Liver (tissue), 9 donors: ENCODE measurements around the gene CARD19. TPM values are rescaled to one million over a fixed set of nuclear protein-coding genes. Genes with fewer than 3 reads are reported as not detected.

ENCODE experiments used
- DNase-seq: peaks from one replicate; pipeline ENCODE4 v3.0.0-alpha.2; 2017; ENCODE audit warnings: low spot score
- H3K27ac ChIP-seq, 2 donors: one replicate each; pipeline ENCODE4 v1.7.0; 2013; ENCODE audit warnings: inconsistent platforms in 2 of 2, low read length in 2 of 2, control low read depth in 1 of 2, low read depth in 1 of 2, mild to moderate bottlenecking in 1 of 2
- H3K27me3 ChIP-seq, 4 donors: one replicate each; pipeline versions ENCODE4 v1.6.1 to v1.7.0; 2013; ENCODE audit warnings: low read length in 3 of 4, inconsistent platforms in 1 of 4, mild to moderate bottlenecking in 1 of 4, moderate library complexity in 1 of 4; ENCODE audit not compliant: control insufficient read depth in 4 of 4, insufficient read depth in 4 of 4
- H3K36me3 ChIP-seq, 4 donors: one replicate each; pipeline versions ENCODE4 v1.6.1 to v1.7.0; 2013; ENCODE audit warnings: low read length in 3 of 4, mild to moderate bottlenecking in 3 of 4, low read depth in 1 of 4, moderate library complexity in 1 of 4; ENCODE audit not compliant: control insufficient read depth in 4 of 4, insufficient read depth in 3 of 4
- H3K4me1 ChIP-seq, 4 donors: one replicate each; pipeline versions ENCODE4 v1.6.1 to v1.7.0; 2013; ENCODE audit warnings: low read length in 3 of 4, mild to moderate bottlenecking in 3 of 4, moderate library complexity in 1 of 4; ENCODE audit not compliant: control insufficient read depth in 4 of 4, insufficient read depth in 4 of 4
- H3K4me3 ChIP-seq, 3 donors: one replicate each; pipeline versions ENCODE4 v1.6.1 to v1.7.0; 2013; ENCODE audit warnings: low read length in 3 of 3, control low read depth in 1 of 3, low read depth in 1 of 3, mild to moderate bottlenecking in 1 of 3
- H3K9ac ChIP-seq, 2 donors: one replicate each; pipeline ENCODE4 v1.7.0; 2013; ENCODE audit warnings: low read length in 2 of 2, mild to moderate bottlenecking in 2 of 2, moderate library complexity in 2 of 2, control low read depth in 1 of 2, low read depth in 1 of 2
- H3K9me3 ChIP-seq, 4 donors: one replicate each; pipeline versions ENCODE4 v1.6.1 to v1.7.0; 2013; ENCODE audit warnings: low read length in 3 of 4; ENCODE audit not compliant: control insufficient read depth in 4 of 4
- EGR1 ChIP-seq, 2 donors: IDR thresholded peaks; 2 replicates each; pipeline ENCODE4 v1.6.1; 2016 to 2018; ENCODE audit warnings: antibody characterized with exemption in 2 of 2, low read depth in 2 of 2
- FOXA1 ChIP-seq: IDR thresholded peaks from 2 replicates; pipeline ENCODE4 v1.6.1; 2016; ENCODE audit warnings: antibody characterized with exemption
- FOXA2 ChIP-seq: IDR thresholded peaks from 2 replicates; pipeline ENCODE4 v1.6.1; 2016; ENCODE audit warnings: antibody characterized with exemption
- HNF4A ChIP-seq, 2 donors: conservative IDR thresholded peaks; 2 replicates each; pipeline ENCODE4 v1.6.1; 2016; ENCODE audit warnings: antibody characterized with exemption in 2 of 2, mild to moderate bottlenecking in 2 of 2
- HNF4G ChIP-seq: IDR thresholded peaks from 2 replicates; pipeline ENCODE4 v1.6.1; 2016; ENCODE audit warnings: antibody characterized with exemption
- JUND ChIP-seq, 2 donors: IDR thresholded peaks; 2 replicates each; pipeline ENCODE4 v1.6.1; 2016; ENCODE audit warnings: antibody characterized with exemption in 2 of 2
- NR2F2 ChIP-seq: IDR thresholded peaks from 2 replicates; pipeline ENCODE4 v1.6.1; 2016; ENCODE audit warnings: antibody characterized with exemption
- RXRA ChIP-seq, 2 donors: IDR thresholded peaks; 2 replicates each; pipeline ENCODE4 v1.6.1; 2017 to 2018; ENCODE audit warnings: antibody characterized with exemption in 2 of 2, mild to moderate bottlenecking in 1 of 2
- SP1 ChIP-seq: IDR thresholded peaks from 2 replicates; pipeline ENCODE4 v1.6.1; 2018; ENCODE audit warnings: antibody characterized with exemption, mild to moderate bottlenecking
- TAF1 ChIP-seq: conservative IDR thresholded peaks from 2 replicates; pipeline ENCODE4 v1.6.1; 2016; ENCODE audit warnings: antibody characterized with exemption, mild to moderate bottlenecking
- YY1 ChIP-seq: IDR thresholded peaks from 2 replicates; pipeline ENCODE4 v1.6.1; 2016; ENCODE audit warnings: antibody characterized with exemption, mild to moderate bottlenecking
- WGBS: extraction: QIAGEN DNeasy Blood & Tissue Kit; methylation state at CpG from one replicate; pipeline ENCODE4 v1.1.7; 2013; 5-methylcytosine and 5-hydroxymethylcytosine counted together
- polyA plus RNA-seq, 2 donors: library from polyadenylated mRNA; stranded (reverse) in 1 of 2; unstranded in 1 of 2; fragments of 200-250 nt in 1 of 2; fragments of >200 nt in 1 of 2; fragmentation: Nextera tagmentation in 1 of 2; extraction: Ambion mirVana in 1 of 2; gene quantifications; one replicate each; pipeline versions ENCODE4 v1.2.1 to v1.2.3, GENCODE V29; 2013 to 2015
- total RNA-seq, 2 donors: library from RNA; depleted of rRNA; stranded (reverse); fragments of >200 nt; gene quantifications; one replicate each; pipeline ENCODE4 v1.2.3, GENCODE V29; 2014
- TF ChIP-seq, protein P1 (sequence below): IDR thresholded peaks from 2 replicates; pipeline ENCODE4 v1.6.1; 2016; ENCODE audit warnings: antibody characterized with exemption, mild to moderate bottlenecking
- TF ChIP-seq, protein P2 (sequence below): IDR thresholded peaks from 2 replicates; pipeline ENCODE4 v1.6.1; 2016; ENCODE audit warnings: antibody characterized with exemption
- TF ChIP-seq, protein P3 (sequence below): IDR thresholded peaks from 2 replicates; pipeline ENCODE4 v1.6.1; 2016; ENCODE audit warnings: antibody characterized with exemption
- TF ChIP-seq, protein P4 (sequence below): fragments of 150-350 bp; IDR thresholded peaks from 2 replicates; pipeline ENCODE4 v1.5.1; 2017; ENCODE audit warnings: improper control_type of control experiment, low read depth, low read length; ENCODE audit not compliant: missing input control
- donor health status: healthy.
- donor health status: healthy.
- donor health status: healthy.
- donor health status: healthy.
- donor health status: healthy.

The CARD19 gene
- total and polyA plus RNA-seq, 4 donors: 13.0 to 18.2 (median 16.3) TPM

DNA sequence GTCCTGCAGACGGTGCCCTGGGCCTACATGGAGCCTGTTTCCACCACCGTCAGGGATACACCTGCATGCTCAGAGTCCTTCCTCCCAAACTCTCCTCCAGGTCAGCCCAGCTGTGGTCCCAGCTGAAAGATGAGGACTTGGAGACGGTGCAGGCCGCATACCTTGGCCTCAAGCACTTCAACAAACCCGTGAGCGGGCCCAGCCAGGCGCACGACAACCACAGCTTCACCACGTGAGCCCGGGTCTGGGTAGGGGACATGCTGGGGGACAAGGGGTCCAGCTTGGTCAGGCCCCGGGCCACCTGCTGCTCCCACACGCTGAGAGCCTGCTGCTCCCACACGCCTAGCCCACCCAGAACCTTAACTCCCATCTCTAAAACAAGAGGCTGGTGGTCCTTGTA is 16.6 kb upstream of the CARD19 start:
- no peak for DNase-seq
- 97% methylated on average over 13 of the region's 13 CpGs for WGBS
- Histone ChIP-seq H3K4me3 (no peak overlapping the region), H3K4me1 (no peaks in the 10 kb centered on the region), H3K27ac (no peak overlapping the region), H3K27me3 (no peaks in the 10 kb centered on the region), H3K36me3 (peaks cover 0 to 5% (median 0%) of the 10 kb centered on the region in 4 donors), H3K9ac (no peak overlapping the region), H3K9me3 (no peaks in the 10 kb centered on the region)
- TF ChIP-seq NR2F2 (no peak), HNF4G (no peak), SP1 (no peak)

GRCh38 chr9:93080406-93080805 is 15.6 kb upstream of the CARD19 start:
- no peak overlapping the region for H3K4me3 ChIP-seq
- TF ChIP-seq, protein P1, sequence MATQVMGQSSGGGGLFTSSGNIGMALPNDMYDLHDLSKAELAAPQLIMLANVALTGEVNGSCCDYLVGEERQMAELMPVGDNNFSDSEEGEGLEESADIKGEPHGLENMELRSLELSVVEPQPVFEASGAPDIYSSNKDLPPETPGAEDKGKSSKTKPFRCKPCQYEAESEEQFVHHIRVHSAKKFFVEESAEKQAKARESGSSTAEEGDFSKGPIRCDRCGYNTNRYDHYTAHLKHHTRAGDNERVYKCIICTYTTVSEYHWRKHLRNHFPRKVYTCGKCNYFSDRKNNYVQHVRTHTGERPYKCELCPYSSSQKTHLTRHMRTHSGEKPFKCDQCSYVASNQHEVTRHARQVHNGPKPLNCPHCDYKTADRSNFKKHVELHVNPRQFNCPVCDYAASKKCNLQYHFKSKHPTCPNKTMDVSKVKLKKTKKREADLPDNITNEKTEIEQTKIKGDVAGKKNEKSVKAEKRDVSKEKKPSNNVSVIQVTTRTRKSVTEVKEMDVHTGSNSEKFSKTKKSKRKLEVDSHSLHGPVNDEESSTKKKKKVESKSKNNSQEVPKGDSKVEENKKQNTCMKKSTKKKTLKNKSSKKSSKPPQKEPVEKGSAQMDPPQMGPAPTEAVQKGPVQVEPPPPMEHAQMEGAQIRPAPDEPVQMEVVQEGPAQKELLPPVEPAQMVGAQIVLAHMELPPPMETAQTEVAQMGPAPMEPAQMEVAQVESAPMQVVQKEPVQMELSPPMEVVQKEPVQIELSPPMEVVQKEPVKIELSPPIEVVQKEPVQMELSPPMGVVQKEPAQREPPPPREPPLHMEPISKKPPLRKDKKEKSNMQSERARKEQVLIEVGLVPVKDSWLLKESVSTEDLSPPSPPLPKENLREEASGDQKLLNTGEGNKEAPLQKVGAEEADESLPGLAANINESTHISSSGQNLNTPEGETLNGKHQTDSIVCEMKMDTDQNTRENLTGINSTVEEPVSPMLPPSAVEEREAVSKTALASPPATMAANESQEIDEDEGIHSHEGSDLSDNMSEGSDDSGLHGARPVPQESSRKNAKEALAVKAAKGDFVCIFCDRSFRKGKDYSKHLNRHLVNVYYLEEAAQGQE: no peak
- no peak for TF ChIP-seq JUND (IDR thresholded peaks at IDR 0.05)
- no peak for TF ChIP-seq HNF4G
- TF ChIP-seq TAF1: no peak
- TF ChIP-seq, protein P2, sequence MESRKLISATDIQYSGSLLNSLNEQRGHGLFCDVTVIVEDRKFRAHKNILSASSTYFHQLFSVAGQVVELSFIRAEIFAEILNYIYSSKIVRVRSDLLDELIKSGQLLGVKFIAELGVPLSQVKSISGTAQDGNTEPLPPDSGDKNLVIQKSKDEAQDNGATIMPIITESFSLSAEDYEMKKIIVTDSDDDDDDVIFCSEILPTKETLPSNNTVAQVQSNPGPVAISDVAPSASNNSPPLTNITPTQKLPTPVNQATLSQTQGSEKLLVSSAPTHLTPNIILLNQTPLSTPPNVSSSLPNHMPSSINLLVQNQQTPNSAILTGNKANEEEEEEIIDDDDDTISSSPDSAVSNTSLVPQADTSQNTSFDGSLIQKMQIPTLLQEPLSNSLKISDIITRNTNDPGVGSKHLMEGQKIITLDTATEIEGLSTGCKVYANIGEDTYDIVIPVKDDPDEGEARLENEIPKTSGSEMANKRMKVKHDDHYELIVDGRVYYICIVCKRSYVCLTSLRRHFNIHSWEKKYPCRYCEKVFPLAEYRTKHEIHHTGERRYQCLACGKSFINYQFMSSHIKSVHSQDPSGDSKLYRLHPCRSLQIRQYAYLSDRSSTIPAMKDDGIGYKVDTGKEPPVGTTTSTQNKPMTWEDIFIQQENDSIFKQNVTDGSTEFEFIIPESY: no peak
- TF ChIP-seq FOXA2: no peak
- TF ChIP-seq RXRA (IDR thresholded peaks at IDR 0.05): no peak
- TF ChIP-seq YY1: no peak
- no peak for TF ChIP-seq FOXA1
- no peak for TF ChIP-seq HNF4A (conservative IDR thresholded peaks at IDR 0.05)
- no peak for TF ChIP-seq EGR1 (IDR thresholded peaks at IDR 0.05; ENCODE audit: low read depth in 2 of 2)
- TF ChIP-seq, protein P3, sequence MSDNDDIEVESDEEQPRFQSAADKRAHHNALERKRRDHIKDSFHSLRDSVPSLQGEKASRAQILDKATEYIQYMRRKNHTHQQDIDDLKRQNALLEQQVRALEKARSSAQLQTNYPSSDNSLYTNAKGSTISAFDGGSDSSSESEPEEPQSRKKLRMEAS: no peak
- TF ChIP-seq, protein P4, sequence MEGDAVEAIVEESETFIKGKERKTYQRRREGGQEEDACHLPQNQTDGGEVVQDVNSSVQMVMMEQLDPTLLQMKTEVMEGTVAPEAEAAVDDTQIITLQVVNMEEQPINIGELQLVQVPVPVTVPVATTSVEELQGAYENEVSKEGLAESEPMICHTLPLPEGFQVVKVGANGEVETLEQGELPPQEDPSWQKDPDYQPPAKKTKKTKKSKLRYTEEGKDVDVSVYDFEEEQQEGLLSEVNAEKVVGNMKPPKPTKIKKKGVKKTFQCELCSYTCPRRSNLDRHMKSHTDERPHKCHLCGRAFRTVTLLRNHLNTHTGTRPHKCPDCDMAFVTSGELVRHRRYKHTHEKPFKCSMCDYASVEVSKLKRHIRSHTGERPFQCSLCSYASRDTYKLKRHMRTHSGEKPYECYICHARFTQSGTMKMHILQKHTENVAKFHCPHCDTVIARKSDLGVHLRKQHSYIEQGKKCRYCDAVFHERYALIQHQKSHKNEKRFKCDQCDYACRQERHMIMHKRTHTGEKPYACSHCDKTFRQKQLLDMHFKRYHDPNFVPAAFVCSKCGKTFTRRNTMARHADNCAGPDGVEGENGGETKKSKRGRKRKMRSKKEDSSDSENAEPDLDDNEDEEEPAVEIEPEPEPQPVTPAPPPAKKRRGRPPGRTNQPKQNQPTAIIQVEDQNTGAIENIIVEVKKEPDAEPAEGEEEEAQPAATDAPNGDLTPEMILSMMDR: no peak
- WGBS: 97% methylated on average over 9 of the region's 9 CpGs
- H3K9ac ChIP-seq: no peak overlapping the region
- no peak overlapping the region for H3K27ac ChIP-seq
- no peaks in the 10 kb centered on the region for H3K9me3 ChIP-seq
- DNase-seq: no peak
- H3K27me3 ChIP-seq: no peaks in the 10 kb centered on the region
- H3K36me3 ChIP-seq: peaks cover 0 to 5% (median 0%) of the 10 kb centered on the region in 4 donors
- H3K4me1 ChIP-seq: no peaks in the 10 kb centered on the region
